Measurements from ENCODE around the gene GADD45A. TPM values are rescaled to one million over a fixed set of nuclear protein-coding genes. Genes with fewer than 3 reads are reported as not detected.
A peak's percentile ranks its signal among the peaks of the same experiment; 100 is the strongest.

GADD45A gene
- total RNA-seq, 1 donor: 54.8 TPM

DNA sequence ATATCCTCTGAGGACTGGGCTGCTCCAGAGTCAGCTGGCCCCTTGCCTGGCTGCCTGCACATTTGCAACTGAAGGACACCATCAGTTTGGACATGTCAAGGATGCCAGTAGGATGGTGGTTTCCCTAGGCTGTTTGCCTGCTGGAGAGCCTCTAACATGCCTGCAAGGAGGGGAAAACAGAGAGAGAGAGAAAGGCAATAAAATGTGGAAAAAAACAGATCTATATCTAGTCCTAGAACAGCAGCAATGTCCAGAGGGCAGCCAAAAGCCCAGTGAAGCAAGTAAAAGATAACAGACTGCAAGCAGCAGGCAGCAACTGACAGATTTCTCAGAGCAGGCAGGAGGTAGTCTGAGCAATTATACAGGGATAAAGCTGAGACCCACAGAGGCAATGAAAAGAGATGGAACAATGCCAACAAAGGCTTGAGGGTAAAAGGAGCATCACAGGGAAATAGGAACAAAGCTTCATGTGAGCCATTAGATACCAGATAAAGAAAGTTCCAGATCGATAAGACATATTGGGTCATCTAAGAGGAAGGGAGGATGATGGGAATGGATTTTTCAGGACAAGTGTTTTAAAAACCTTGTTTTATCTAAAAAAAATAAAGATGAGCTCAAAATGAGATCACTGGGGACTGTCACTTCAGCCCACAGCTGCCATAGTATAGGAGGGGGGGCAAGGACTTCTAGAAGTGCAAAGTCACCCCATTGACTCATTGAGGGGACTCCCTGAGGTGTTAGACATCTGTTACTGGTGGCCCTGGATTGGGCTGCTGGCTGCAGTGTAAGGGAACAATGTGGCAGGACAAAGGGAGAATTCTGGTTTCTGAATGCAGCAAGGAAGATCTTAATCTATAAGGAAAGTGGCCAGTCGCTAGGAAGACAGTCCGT is 38.6 kb upstream of the GADD45A start:
- TF ChIP-seq CTCF (IDR thresholded peaks at IDR 0.05; ENCODE audit: insufficient read depth, low read depth, low read length): no peak
- no peak overlapping the region for H3K4me3 ChIP-seq (ENCODE audit: low read depth, low read length)
- DNase-seq (ENCODE audit: low read depth): peak; percentile 88

GRCh38 chr1:67647036-67647798 is 37.8 kb upstream of the GADD45A start:
- DNase-seq (ENCODE audit: low read depth): peak; percentile 59
- no peak for TF ChIP-seq CTCF (IDR thresholded peaks at IDR 0.05; ENCODE audit: insufficient read depth, low read depth, low read length)
- no peak overlapping the region for H3K4me3 ChIP-seq (ENCODE audit: low read depth, low read length)

- no peak for DNase-seq (ENCODE audit: low read depth)
- H3K4me3 ChIP-seq (ENCODE audit: low read depth, low read length): no peak overlapping the region
- no peak for TF ChIP-seq CTCF (IDR thresholded peaks at IDR 0.05; ENCODE audit: insufficient read depth, low read depth, low read length)
These were observed 37.1 kb upstream of the GADD45A start for GRCh38 chr1:67647814-67648358.

DNA sequence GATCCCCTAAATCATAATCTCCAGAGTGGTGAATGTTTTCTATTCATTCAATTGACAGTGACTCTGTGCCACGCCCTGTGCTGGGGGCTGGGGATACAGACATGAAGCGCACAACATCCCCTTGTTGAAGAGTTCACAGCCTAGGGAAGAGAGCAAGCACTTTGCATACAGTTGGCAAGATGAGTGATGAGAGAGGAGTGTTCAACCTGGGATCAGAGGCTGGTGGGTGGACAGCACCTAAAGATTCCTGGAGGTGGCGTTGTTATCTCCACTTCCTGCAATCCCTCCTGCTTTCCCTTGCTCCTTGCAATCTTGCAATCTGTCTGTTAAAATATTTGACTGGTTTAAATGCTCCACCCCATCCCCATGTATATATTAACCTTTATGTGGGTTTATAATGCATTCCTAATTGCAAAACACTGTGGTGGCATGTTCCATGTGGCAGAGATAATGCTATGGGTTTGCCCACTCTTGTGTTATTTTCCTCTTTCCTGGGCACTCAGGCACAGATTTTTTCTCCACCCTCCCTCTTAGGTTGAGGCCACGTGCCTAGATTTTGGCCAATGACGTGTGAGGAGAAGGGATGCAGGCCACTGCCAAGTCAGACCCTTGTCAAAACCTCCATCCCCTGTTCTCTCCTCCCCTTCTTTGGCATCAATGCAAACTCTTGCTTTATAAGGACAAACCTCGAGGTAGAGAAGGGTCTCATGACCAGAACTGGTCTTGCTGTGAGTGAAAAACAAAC is 36.2 kb upstream of the GADD45A start:
- no peak for TF ChIP-seq CTCF (IDR thresholded peaks at IDR 0.05; ENCODE audit: insufficient read depth, low read depth, low read length)
- no peak for DNase-seq (ENCODE audit: low read depth)

DNA sequence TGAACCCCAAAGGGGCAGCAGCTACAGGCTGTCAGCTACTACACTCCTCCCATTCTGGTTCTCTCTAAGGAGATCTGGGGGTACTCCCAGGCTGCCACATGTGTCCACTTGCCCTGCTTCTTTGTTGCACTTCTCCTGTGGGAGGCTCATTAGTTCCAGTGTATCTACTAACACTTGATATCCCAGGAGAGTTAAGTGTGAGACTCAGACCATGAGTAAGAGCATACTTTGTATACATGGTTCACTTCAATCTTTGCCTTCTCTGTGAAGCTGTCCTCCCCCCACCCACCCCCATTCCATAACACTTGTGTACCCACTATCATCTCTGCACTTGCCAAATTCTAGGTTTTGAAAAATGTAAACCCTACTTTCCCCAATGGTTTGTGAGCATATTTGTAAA is 34.9 kb upstream of the GADD45A start:
- no peak for DNase-seq (ENCODE audit: low read depth)
- no peak for TF ChIP-seq CTCF (IDR thresholded peaks at IDR 0.05; ENCODE audit: insufficient read depth, low read depth, low read length)
- no peak overlapping the region for H3K4me3 ChIP-seq (ENCODE audit: low read depth, low read length)

More for the DNA sequence above, 36.2 kb upstream of the GADD45A start:
- H3K4me3 ChIP-seq (ENCODE audit: low read depth, low read length): no peak overlapping the region

GRCh38 chr1:67651031-67651430 is 34.0 kb upstream of the GADD45A start:
- TF ChIP-seq CTCF (IDR thresholded peaks at IDR 0.05; ENCODE audit: insufficient read depth, low read depth, low read length): no peak
- H3K4me3 ChIP-seq (ENCODE audit: low read depth, low read length): no peak overlapping the region
- no peak for DNase-seq (ENCODE audit: low read depth)

Measured in fibroblast of villous mesenchyme (primary cell).